ENCODE measurements around the gene LMF1.

DNA sequence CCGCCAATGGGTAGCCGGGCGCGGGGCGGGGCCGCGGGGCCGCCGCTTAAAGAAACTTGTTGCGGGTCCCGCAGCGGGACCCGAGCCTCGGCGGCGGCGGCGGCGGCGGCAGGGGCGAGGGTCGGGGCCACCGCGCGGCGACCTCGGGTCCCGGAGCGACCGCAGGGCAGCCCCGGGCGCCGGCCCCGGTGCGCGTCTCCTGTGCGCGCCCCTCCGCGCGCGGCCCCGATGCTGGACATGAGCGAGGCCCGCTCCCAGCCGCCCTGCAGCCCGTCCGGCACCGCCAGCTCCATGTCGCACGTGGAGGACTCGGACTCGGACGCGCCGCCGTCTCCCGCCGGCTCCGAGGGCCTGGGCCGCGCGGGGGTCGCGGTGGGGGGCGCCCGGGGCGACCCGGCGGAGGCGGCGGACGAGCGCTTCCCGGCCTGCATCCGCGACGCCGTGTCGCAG lies 10.9 kb upstream of the LMF1 start, which contains the start of gene SOX8:
- no peak for TF ChIP-seq POLR2A (IDR thresholded peaks at IDR 0.05)
- TF ChIP-seq, protein P1, sequence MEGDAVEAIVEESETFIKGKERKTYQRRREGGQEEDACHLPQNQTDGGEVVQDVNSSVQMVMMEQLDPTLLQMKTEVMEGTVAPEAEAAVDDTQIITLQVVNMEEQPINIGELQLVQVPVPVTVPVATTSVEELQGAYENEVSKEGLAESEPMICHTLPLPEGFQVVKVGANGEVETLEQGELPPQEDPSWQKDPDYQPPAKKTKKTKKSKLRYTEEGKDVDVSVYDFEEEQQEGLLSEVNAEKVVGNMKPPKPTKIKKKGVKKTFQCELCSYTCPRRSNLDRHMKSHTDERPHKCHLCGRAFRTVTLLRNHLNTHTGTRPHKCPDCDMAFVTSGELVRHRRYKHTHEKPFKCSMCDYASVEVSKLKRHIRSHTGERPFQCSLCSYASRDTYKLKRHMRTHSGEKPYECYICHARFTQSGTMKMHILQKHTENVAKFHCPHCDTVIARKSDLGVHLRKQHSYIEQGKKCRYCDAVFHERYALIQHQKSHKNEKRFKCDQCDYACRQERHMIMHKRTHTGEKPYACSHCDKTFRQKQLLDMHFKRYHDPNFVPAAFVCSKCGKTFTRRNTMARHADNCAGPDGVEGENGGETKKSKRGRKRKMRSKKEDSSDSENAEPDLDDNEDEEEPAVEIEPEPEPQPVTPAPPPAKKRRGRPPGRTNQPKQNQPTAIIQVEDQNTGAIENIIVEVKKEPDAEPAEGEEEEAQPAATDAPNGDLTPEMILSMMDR (IDR thresholded peaks at IDR 0.05): no peak
